Parathyroid adenoma (tissue), 2 donors: ENCODE data around the gene GSE1.

Experiments
- H2AFZ ChIP-seq: fragments of 300-600 bp; sonication (generic); one replicate; pipeline ENCODE4 v1.7.0; 2017; ENCODE audit warnings: antibody characterized with exemption, mild to moderate bottlenecking
- H3K27ac ChIP-seq: fragments of 300-600 bp; sonication (generic); one replicate; pipeline ENCODE4 v1.7.0; 2017
- H3K27me3 ChIP-seq: fragments of 300-600 bp; sonication (generic); one replicate; pipeline ENCODE4 v1.7.0; 2017; ENCODE audit warnings: low read length; ENCODE audit not compliant: control insufficient read depth, insufficient read depth
- H3K36me3 ChIP-seq: fragments of 300-600 bp; sonication (generic); one replicate; pipeline ENCODE4 v1.7.0; 2017; ENCODE audit warnings: low read length; ENCODE audit not compliant: control insufficient read depth, insufficient read depth
- H3K4me1 ChIP-seq: fragments of 300-600 bp; sonication (generic); one replicate; pipeline ENCODE4 v1.7.0; 2017; ENCODE audit warnings: control low read depth
- H3K4me2 ChIP-seq: fragments of 300-600 bp; sonication (generic); one replicate; pipeline ENCODE4 v1.7.0; 2017; ENCODE audit warnings: low read length
- H3K4me3 ChIP-seq: fragments of 300-600 bp; sonication (generic); one replicate; pipeline ENCODE4 v1.7.0; 2017; ENCODE audit warnings: low read depth, low read length
- H3K79me2 ChIP-seq: fragments of 300-600 bp; sonication (generic); one replicate; pipeline ENCODE4 v1.7.0; 2017; ENCODE audit warnings: control low read depth
- H3K9ac ChIP-seq: fragments of 300-600 bp; sonication (generic); one replicate; pipeline ENCODE4 v1.7.0; 2017; ENCODE audit warnings: mild to moderate bottlenecking
- H3K9me3 ChIP-seq: fragments of 300-600 bp; sonication (generic); one replicate; pipeline ENCODE4 v1.7.0; 2017; ENCODE audit warnings: low read length; ENCODE audit not compliant: control insufficient read depth
- CTCF ChIP-seq: fragments of 300-600 bp; sonication (generic); IDR thresholded peaks from one replicate; pipeline ENCODE4 v1.7.0; 2017; ENCODE audit warnings: antibody characterized with exemption, mild to moderate bottlenecking
- donor health status: primary hyperparathyroidism.

GSE1 gene

GRCh38 chr16:85605912-85606841, 6.9 kb upstream of the GSE1 start:
- no peak for TF ChIP-seq CTCF
- Histone ChIP-seq H3K4me2 (no peak overlapping the region), H3K27me3 (no peaks in the 10 kb centered on the region), H3K36me3 (no peaks in the 10 kb centered on the region), H3K27ac (no peak overlapping the region), H3K79me2 (peaks cover 41% of the 10 kb centered on the region), H3K9me3 (no peaks in the 10 kb centered on the region), H3K9ac (no peak overlapping the region), H3K4me1 (peaks cover 24% of the 10 kb centered on the region), H3K4me3 (no peak overlapping the region), H2AFZ (no peak overlapping the region)

- H3K79me2 ChIP-seq, result peaks cover 41% of the 10 kb centered on the region
- no peak overlapping the region for H3K4me3 ChIP-seq
- no peak overlapping the region for H3K9ac ChIP-seq
- TF ChIP-seq CTCF, result no peak
- H3K36me3 ChIP-seq, result no peaks in the 10 kb centered on the region
- no peak overlapping the region for H3K27ac ChIP-seq
- no peak overlapping the region for H2AFZ ChIP-seq
- H3K27me3 ChIP-seq, result no peaks in the 10 kb centered on the region
- H3K4me2 ChIP-seq, result no peak overlapping the region
- H3K4me1 ChIP-seq, result peaks cover 24% of the 10 kb centered on the region
- no peaks in the 10 kb centered on the region for H3K9me3 ChIP-seq
These were observed 6.2 kb upstream of the GSE1 start for GRCh38 chr16:85606904-85607303.

GRCh38 chr16:85607321-85607765, 5.8 kb upstream of the GSE1 start:
- TF ChIP-seq CTCF, result no peak
- Histone ChIP-seq H3K4me2 (no peak overlapping the region), H3K4me1 (peaks cover 25% of the 10 kb centered on the region), H3K27ac (no peak overlapping the region), H3K79me2 (peaks cover 41% of the 10 kb centered on the region), H3K27me3 (no peaks in the 10 kb centered on the region), H3K36me3 (no peaks in the 10 kb centered on the region), H3K4me3 (no peak overlapping the region), H3K9me3 (no peaks in the 10 kb centered on the region), H2AFZ (no peak overlapping the region), H3K9ac (no peak overlapping the region)

DNA sequence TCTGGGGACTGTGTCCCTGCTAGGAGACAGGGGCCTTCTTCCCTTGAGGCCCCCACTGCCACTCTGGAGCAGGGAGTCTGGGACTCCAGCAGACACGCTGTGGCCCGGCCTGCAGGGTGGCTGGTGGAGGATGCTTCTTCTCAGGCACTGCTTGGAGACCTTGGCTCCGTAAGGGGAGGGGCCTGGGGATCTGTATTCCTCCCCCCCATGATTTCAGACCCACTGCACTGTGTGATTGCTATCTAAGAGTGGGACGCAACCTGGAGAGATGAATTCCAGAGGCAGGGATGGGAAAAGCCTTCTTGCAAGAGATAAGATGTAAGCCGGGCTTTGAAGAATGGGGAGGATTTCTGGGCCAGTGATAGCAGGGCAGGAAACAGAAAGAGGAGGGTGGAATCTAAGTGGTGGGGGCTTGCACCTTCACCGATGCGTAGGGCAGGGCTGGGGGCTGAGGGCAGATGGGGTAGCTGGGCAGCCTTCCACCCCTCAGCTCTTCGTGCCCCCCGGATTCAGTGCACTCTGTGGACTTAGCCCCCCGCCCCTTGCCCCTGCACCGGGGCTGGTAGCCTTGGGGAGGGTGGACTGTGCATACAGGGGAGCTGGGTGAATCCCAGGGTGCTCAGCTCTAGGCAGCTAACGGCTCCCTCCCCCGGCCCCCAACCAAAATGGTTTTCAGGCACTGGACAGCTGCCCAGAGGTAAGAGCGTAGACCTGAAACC, 5.2 kb upstream of the GSE1 start:
- H3K9ac ChIP-seq, result no peak overlapping the region
- no peak overlapping the region for H3K4me3 ChIP-seq
- H3K79me2 ChIP-seq, result peaks cover 41% of the 10 kb centered on the region
- H3K4me2 ChIP-seq, result no peak overlapping the region
- no peaks in the 10 kb centered on the region for H3K36me3 ChIP-seq
- no peaks in the 10 kb centered on the region for H3K27me3 ChIP-seq
- no peaks in the 10 kb centered on the region for H3K9me3 ChIP-seq
- H2AFZ ChIP-seq, result no peak overlapping the region
- H3K27ac ChIP-seq, result no peak overlapping the region
- no peak for TF ChIP-seq CTCF
- H3K4me1 ChIP-seq, result peaks cover 25% of the 10 kb centered on the region
